OCI-LY7 (cell line): ENCODE measurements around the gene HACL1. TPM values are rescaled to one million over a fixed set of nuclear protein-coding genes. Genes with fewer than 3 reads are reported as not detected.

Experiments
- BruUV-seq: library from RNA; stranded (reverse); fragments of 400-500 nt; replicated peaks from 2 replicates; lab custom pipeline; 2021; lab: Mats Ljungman, UMichigan
- CTCF ChIA-PET: fragments of 300-600 bp; sonication (Branson Sonifier 250); formaldehyde crosslinking; loops from one replicate; lab custom pipeline; 2022; ENCODE audit warnings: antibody characterized with exemption; ENCODE audit not compliant: unreplicated experiment; lab: Charles Lee
- POLR2A ChIA-PET: fragments of 300-600 bp; sonication (Branson Sonifier 250); formaldehyde crosslinking; loops from one replicate; lab custom pipeline; 2022; ENCODE audit warnings: antibody characterized with exemption; lab: Charles Lee
- DNase-seq: peaks from one replicate; pipeline ENCODE4 v3.0.0-alpha.2; 2015; ENCODE audit warnings: low spot score
- H2AFZ ChIP-seq: fragments of 200-600 bp; sonication (generic), shearing (Covaris generic); 2 replicates; pipeline ENCODE4 v1.6.1; 2014; ENCODE audit warnings: mild to moderate bottlenecking, antibody characterized with exemption, low read length, moderate library complexity
- H3K27ac ChIP-seq: fragments of 200-600 bp; sonication (generic); 2 replicates; pipeline ENCODE4 v1.5.1; 2014; ENCODE audit warnings: mixed run types, low read depth, mild to moderate bottlenecking, moderate library complexity, low read length, inconsistent platforms; ENCODE audit not compliant: poor library complexity, severe bottlenecking
- H3K36me3 ChIP-seq: fragments of 200-600 bp; sonication (generic); 2 replicates; pipeline ENCODE4 v1.6.1; 2014; ENCODE audit warnings: mild to moderate bottlenecking, antibody characterized with exemption, low read length, moderate library complexity, mixed read lengths; ENCODE audit not compliant: insufficient read depth
- H3K4me1 ChIP-seq: fragments of 200-600 bp; sonication (generic); 2 replicates; pipeline ENCODE4 v1.5.1; 2014; ENCODE audit warnings: mild to moderate bottlenecking, low read length; ENCODE audit not compliant: insufficient read depth, poor library complexity, severe bottlenecking
- H3K4me2 ChIP-seq: fragments of 200-600 bp; sonication (generic); 2 replicates; pipeline ENCODE4 v1.6.1; 2014; ENCODE audit warnings: mild to moderate bottlenecking, low read length
- H3K4me3 ChIP-seq: fragments of 200-600 bp; sonication (generic); 2 replicates; pipeline ENCODE4 v1.5.1; 2014; ENCODE audit warnings: mild to moderate bottlenecking, low read depth, low read length; ENCODE audit not compliant: poor library complexity, severe bottlenecking
- H3K79me2 ChIP-seq: fragments of 200-600 bp; sonication (generic); 2 replicates; pipeline ENCODE4 v1.6.1; 2016; ENCODE audit warnings: low read depth, mild to moderate bottlenecking, low read length, moderate library complexity, mixed read lengths; ENCODE audit not compliant: insufficient read depth
- H3K9me2 ChIP-seq: fragments of 200-600 bp; sonication (generic); 2 replicates; pipeline ENCODE4 v1.6.1; 2016; ENCODE audit warnings: mild to moderate bottlenecking, low read length, mixed read lengths; ENCODE audit not compliant: insufficient read depth
- H3K9me3 ChIP-seq: fragments of 200-600 bp; sonication (generic); 2 replicates; pipeline ENCODE4 v1.6.1; 2014; ENCODE audit warnings: mild to moderate bottlenecking, mixed run types, low read length, mixed read lengths
- H4K20me1 ChIP-seq: fragments of 200-600 bp; sonication (generic); 2 replicates; pipeline ENCODE4 v1.6.1; 2014; ENCODE audit warnings: mild to moderate bottlenecking, antibody characterized with exemption, low read length, moderate library complexity, mixed read lengths; ENCODE audit not compliant: insufficient read depth
- EZH2phosphoT487 ChIP-seq: fragments of 200-600 bp; sonication (generic); IDR thresholded peaks from 2 replicates; pipeline ENCODE4 v1.6.1; 2018; ENCODE audit warnings: low read depth, borderline replicate concordance, mild to moderate bottlenecking, mixed run types, antibody characterized with exemption, low read length, moderate library complexity, mixed read lengths
- intact Hi-C: fragments of 100-400 bp; cut with micrococcal nuclease; formaldehyde crosslinking; loops from one replicate; pipeline ENCODE4 v1.10.0; 2022; ENCODE audit not compliant: unreplicated experiment
- total RNA-seq, 2 experiments: library from RNA; depleted of rRNA in 1 of 2; stranded (reverse); fragments of >200 nt in 1 of 2; shearing (Covaris generic) in 1 of 2; gene quantifications; 2 replicates each; pipeline ENCODE4 v1.2.3, GENCODE V29; 2014 to 2022
- TF ChIP-seq, protein P1 (sequence below): fragments of 200-600 bp; sonication (generic); conservative IDR thresholded peaks from 2 replicates; pipeline ENCODE4 v1.5.1; 2014; ENCODE audit warnings: mild to moderate bottlenecking, antibody characterized with exemption, low read length, moderate library complexity, mixed read lengths

HACL1 gene
- total RNA-seq, 2 experiments from 2014 or later: 22.0 to 25.5 TPM

DNA sequence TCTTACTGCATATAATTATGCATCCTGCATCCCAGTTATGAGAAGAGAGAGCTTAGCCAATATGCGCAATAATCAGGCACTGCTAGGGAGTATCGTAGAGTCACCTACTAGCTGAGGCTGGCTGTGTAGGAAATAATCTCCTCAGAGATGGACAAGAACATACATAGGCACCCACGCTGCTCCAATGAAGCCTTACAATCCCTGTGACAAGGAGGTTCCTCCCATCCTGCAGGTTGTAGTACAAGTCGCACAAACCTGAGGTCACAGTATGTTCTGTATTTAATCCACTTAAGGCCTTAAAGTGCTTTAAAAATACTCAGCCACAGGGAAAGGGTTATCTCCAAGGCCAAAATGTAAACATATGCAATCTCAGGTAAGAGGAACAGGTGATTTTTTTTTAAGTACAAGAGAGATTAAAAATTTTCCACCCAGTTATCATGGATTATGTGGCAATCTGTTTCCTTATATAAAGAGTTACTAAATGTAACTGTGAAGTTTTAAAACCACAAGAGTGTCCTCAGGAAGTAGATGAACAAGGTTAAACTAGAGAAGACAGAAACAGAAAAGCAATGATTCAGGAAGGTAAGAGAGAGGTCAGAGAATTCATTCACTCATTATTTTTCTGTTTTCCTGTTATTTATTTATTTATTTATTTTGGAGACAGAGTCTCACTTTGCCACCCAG lies 72.4 kb downstream of the HACL1 start:
- H3K4me3 ChIP-seq: no peak overlapping the region
- no peaks in the 10 kb centered on the region for H4K20me1 ChIP-seq
- CTCF ChIA-PET: no interaction called here
- H3K4me1 ChIP-seq: no peaks in the 10 kb centered on the region
- H3K36me3 ChIP-seq: no peaks in the 10 kb centered on the region
- H3K9me2 ChIP-seq: no peaks in the 10 kb centered on the region
- TF ChIP-seq, protein P1, sequence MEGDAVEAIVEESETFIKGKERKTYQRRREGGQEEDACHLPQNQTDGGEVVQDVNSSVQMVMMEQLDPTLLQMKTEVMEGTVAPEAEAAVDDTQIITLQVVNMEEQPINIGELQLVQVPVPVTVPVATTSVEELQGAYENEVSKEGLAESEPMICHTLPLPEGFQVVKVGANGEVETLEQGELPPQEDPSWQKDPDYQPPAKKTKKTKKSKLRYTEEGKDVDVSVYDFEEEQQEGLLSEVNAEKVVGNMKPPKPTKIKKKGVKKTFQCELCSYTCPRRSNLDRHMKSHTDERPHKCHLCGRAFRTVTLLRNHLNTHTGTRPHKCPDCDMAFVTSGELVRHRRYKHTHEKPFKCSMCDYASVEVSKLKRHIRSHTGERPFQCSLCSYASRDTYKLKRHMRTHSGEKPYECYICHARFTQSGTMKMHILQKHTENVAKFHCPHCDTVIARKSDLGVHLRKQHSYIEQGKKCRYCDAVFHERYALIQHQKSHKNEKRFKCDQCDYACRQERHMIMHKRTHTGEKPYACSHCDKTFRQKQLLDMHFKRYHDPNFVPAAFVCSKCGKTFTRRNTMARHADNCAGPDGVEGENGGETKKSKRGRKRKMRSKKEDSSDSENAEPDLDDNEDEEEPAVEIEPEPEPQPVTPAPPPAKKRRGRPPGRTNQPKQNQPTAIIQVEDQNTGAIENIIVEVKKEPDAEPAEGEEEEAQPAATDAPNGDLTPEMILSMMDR: no peak
- TF ChIP-seq EZH2phosphoT487: no peak
- POLR2A ChIA-PET: interaction anchor here (0.7 kb wide), 1 partner anchor 431 kb away, joined by 4 read pairs; no protein-coding TSS in a partner anchor
- no peak overlapping the region for H3K4me2 ChIP-seq
- no peak for DNase-seq
- no TSS peak for BruUV-seq
- no peaks in the 10 kb centered on the region for H3K9me3 ChIP-seq
- intact Hi-C loops: no loop called here
- H3K79me2 ChIP-seq: no peaks in the 10 kb centered on the region
- H2AFZ ChIP-seq: no peak overlapping the region
- no peak overlapping the region for H3K27ac ChIP-seq

- no peak for TF ChIP-seq EZH2phosphoT487
- TF ChIP-seq, protein P1: peak; percentile 40; the same call in 1 of the 2 replicates
- H4K20me1 ChIP-seq: no peaks in the 10 kb centered on the region
- no peaks in the 10 kb centered on the region for H3K4me1 ChIP-seq
- no peak overlapping the region for H3K27ac ChIP-seq
- H3K9me2 ChIP-seq: no peaks in the 10 kb centered on the region
- H3K36me3 ChIP-seq: no peaks in the 10 kb centered on the region
- H3K4me2 ChIP-seq: no peak overlapping the region
- intact Hi-C loops: no loop called here
- CTCF ChIA-PET: no interaction called here
- H2AFZ ChIP-seq: no peak overlapping the region
- peak; percentile 5 for DNase-seq
- BruUV-seq: no TSS peak
- POLR2A ChIA-PET: interaction anchor here (0.6 kb wide), 1 partner anchor 45 kb away, joined by 3 read pairs; no protein-coding TSS in a partner anchor
- no peak overlapping the region for H3K4me3 ChIP-seq
- H3K9me3 ChIP-seq: no peaks in the 10 kb centered on the region
- H3K79me2 ChIP-seq: no peaks in the 10 kb centered on the region
These were observed 74.3 kb downstream of the HACL1 start for GRCh38 chr3:15527031-15527459.

- no peak overlapping the region for H3K4me3 ChIP-seq
- H3K9me2 ChIP-seq: no peaks in the 10 kb centered on the region
- no peaks in the 10 kb centered on the region for H3K4me1 ChIP-seq
- TF ChIP-seq EZH2phosphoT487: no peak
- TF ChIP-seq, protein P1: no peak
- no peaks in the 10 kb centered on the region for H3K36me3 ChIP-seq
- ChIA-PET CTCF (no interaction called here), POLR2A (interaction anchor here (0.8 kb wide), 1 partner anchor 65 kb away, joined by 4 read pairs; no protein-coding TSS in a partner anchor)
- no peaks in the 10 kb centered on the region for H4K20me1 ChIP-seq
- no peaks in the 10 kb centered on the region for H3K79me2 ChIP-seq
- H3K4me2 ChIP-seq: no peak overlapping the region
- H3K9me3 ChIP-seq: no peaks in the 10 kb centered on the region
- BruUV-seq: no TSS peak
- H2AFZ ChIP-seq: no peak overlapping the region
- intact Hi-C loops: no loop called here
- H3K27ac ChIP-seq: no peak overlapping the region
- DNase-seq: no peak
These were observed 75.6 kb downstream of the HACL1 start for GRCh38 chr3:15525790-15526189.
